Endothelial cell of umbilical vein (primary cell): ENCODE data around the gene GJB2. TPM values are rescaled to one million over a fixed set of nuclear protein-coding genes. Genes with fewer than 3 reads are reported as not detected.

Experiments used
- BruUV-seq: library from RNA; stranded (reverse); fragments of 400-500 nt; replicated peaks from 2 replicates; lab custom pipeline; 2021; lab: Mats Ljungman, UMichigan
- CTCF ChIA-PET: fragments of 300-600, 350-600 bp; sonication (Branson Sonifier 250); formaldehyde crosslinking; loops from one replicate; lab custom pipeline; 2021; ENCODE audit warnings: antibody characterized with exemption, inconsistent platforms; lab: Charles Lee
- POLR2A ChIA-PET: fragments of 300-600, 350-600 bp; sonication (Branson Sonifier 250); formaldehyde crosslinking; loops from one replicate; lab custom pipeline; 2021; ENCODE audit warnings: antibody characterized with exemption, inconsistent platforms; lab: Charles Lee
- DNase-seq: peaks from one replicate; pipeline ENCODE4 v3.0.0-alpha.2; 2011; ENCODE audit warnings: low read depth, low spot score
- FAIRE-seq: peaks from 2 replicates; lab custom pipeline; 2011; peaks lifted over from hg19 to GRCh38; lab: Jason Lieb, UNC
- H2AFZ ChIP-seq: 2 replicates; pipeline ENCODE4 v1.6.0; 2012; ENCODE audit warnings: low read depth, low read length, control low read depth, inconsistent platforms
- H3K27ac ChIP-seq: 2 replicates; pipeline ENCODE4 v1.5.1; 2011; ENCODE audit warnings: low read depth, mild to moderate bottlenecking, control low read depth, low read length, moderate library complexity; ENCODE audit not compliant: insufficient read depth
- H3K27me3 ChIP-seq, 2 experiments: 2 replicates each; pipeline versions ENCODE4 v1.6.0 to v1.6.1; 2011; ENCODE audit warnings: low read length in 2 of 2, mixed read lengths in 1 of 2; ENCODE audit not compliant: control insufficient read depth in 2 of 2, insufficient read depth in 2 of 2
- H3K36me3 ChIP-seq, 2 experiments: 2 replicates in 1 of 2; 3 replicates in 1 of 2; pipeline ENCODE4 v1.5.1; 2011; ENCODE audit warnings: low read length in 2 of 2, mild to moderate bottlenecking in 1 of 2, moderate library complexity in 1 of 2; ENCODE audit not compliant: control insufficient read depth in 2 of 2, insufficient read depth in 2 of 2; ENCODE audit errors: extremely low read depth in 1 of 2
- H3K4me1 ChIP-seq: 3 replicates; pipeline ENCODE4 v1.5.1; 2011; ENCODE audit warnings: mild to moderate bottlenecking, low read length; ENCODE audit not compliant: control insufficient read depth, insufficient read depth; ENCODE audit errors: extremely low read depth
- H3K4me2 ChIP-seq: 2 replicates; pipeline ENCODE4 v1.6.1; 2011; ENCODE audit warnings: low read length, control low read depth, mixed read lengths; ENCODE audit not compliant: insufficient read depth
- H3K4me3 ChIP-seq, 3 experiments: fragments of 200-600 bp in 1 of 3; sonication (generic), shearing (Covaris generic) in 1 of 3; replicated peaks in 1 of 3; 2 replicates each; pipeline ENCODE4 v1.5.1; 2011 to 2016; ENCODE audit warnings: control low read depth in 3 of 3, low read length in 3 of 3, mild to moderate bottlenecking in 2 of 3, inconsistent platforms in 1 of 3, low read depth in 1 of 3, moderate library complexity in 1 of 3; ENCODE audit not compliant: insufficient read depth in 1 of 3
- H3K79me2 ChIP-seq: 2 replicates; pipeline ENCODE4 v1.6.0; 2012; ENCODE audit warnings: low read length, inconsistent platforms; ENCODE audit not compliant: control insufficient read depth, insufficient read depth
- H3K9ac ChIP-seq: replicated peaks from 2 replicates; pipeline ENCODE3; 2011; ENCODE audit warnings: low read length, control low read depth; ENCODE audit not compliant: insufficient read depth; ENCODE audit errors: extremely low read depth
- H3K9me1 ChIP-seq: replicated peaks from 3 replicates; pipeline ENCODE4 v1.6.0; 2011; ENCODE audit warnings: mild to moderate bottlenecking, low read length; ENCODE audit not compliant: control insufficient read depth, insufficient read depth; ENCODE audit errors: extremely low read depth
- H3K9me3 ChIP-seq: replicated peaks from 2 replicates; pipeline ENCODE4 v1.5.1; 2012; ENCODE audit warnings: low read length, inconsistent platforms; ENCODE audit not compliant: control insufficient read depth, insufficient read depth
- H4K20me1 ChIP-seq: replicated peaks from 2 replicates; pipeline ENCODE3; 2011; ENCODE audit warnings: mild to moderate bottlenecking, low read length; ENCODE audit not compliant: control insufficient read depth, insufficient read depth; ENCODE audit errors: extremely low read depth
- CTCF ChIP-seq, 2 donors: IDR thresholded peaks; 1 replicate in 1 of 2; 2 replicates in 1 of 2; pipeline ENCODE4 v1.5.1; 2011; ENCODE audit warnings: low read length in 2 of 2, mild to moderate bottlenecking in 2 of 2, moderate library complexity in 2 of 2, control low read depth in 1 of 2, inconsistent platforms in 1 of 2, low read depth in 1 of 2; ENCODE audit not compliant: insufficient read depth in 1 of 2; ENCODE audit errors: extremely low read depth in 1 of 2
- EZH2 ChIP-seq: IDR thresholded peaks from 2 replicates; pipeline ENCODE4 v1.6.1; 2012; ENCODE audit warnings: borderline replicate concordance, low read depth, mild to moderate bottlenecking, moderate library complexity, low read length, inconsistent platforms; ENCODE audit not compliant: severe bottlenecking
- GATA2 ChIP-seq: IDR thresholded peaks from 2 replicates; pipeline ENCODE4 v1.7.0; 2011; ENCODE audit warnings: low read depth, mild to moderate bottlenecking, moderate library complexity, mixed read lengths, low read length; ENCODE audit not compliant: insufficient read length, insufficient read depth
- MYC ChIP-seq: IDR thresholded peaks from one replicate; pipeline ENCODE4 v1.6.1; 2011; ENCODE audit warnings: mild to moderate bottlenecking, low read depth, low read length
- POLR2A ChIP-seq: IDR thresholded peaks from 2 replicates; pipeline ENCODE4 v1.6.1; 2012; ENCODE audit warnings: low read depth, mild to moderate bottlenecking, control low read depth, low read length
- POLR2AphosphoS5 ChIP-seq: IDR thresholded peaks from 2 replicates; pipeline ENCODE4 v1.6.1; 2012; ENCODE audit warnings: low read depth, mild to moderate bottlenecking, control low read depth, low read length, moderate library complexity; ENCODE audit not compliant: insufficient read depth
- dilution Hi-C: fragments of 300-500 bp; cut with MboI; formaldehyde crosslinking; loops from one replicate; pipeline ENCODE4 v1.15.0; 2019; ENCODE audit warnings: low sequenced_read_pairs; ENCODE audit not compliant: extremely low pct_ligation_motif_present
- intact Hi-C: fragments of 100-400 bp; cut with micrococcal nuclease; formaldehyde crosslinking; loops from one replicate; pipeline ENCODE4 v1.10.0; 2022
- polyA plus RNA-seq, 4 experiments: library from polyadenylated mRNA; depleted of rRNA in 3 of 4; stranded (reverse) in 3 of 4; unstranded in 1 of 4; fragments of >200 nt; gene quantifications; 2 replicates each; pipeline versions ENCODE4 v1.2.1 to v1.2.3, GENCODE V29; 2011 to 2012; ENCODE audit warnings: missing spikeins in 1 of 4
- total RNA-seq: library from RNA; stranded (reverse); gene quantifications from 2 replicates; pipeline ENCODE4 v1.2.3, GENCODE V29; 2021

Gene GJB2
- total and polyA plus RNA-seq, 2 donors (not counting 3 experiments of a cell fraction or from before 2014, with no cell fraction given) = not detected

GRCh38 chr13:20198781-20199180, 6.0 kb upstream of the GJB2 start:
- DNase-seq = no peak
- CTCF ChIA-PET = interaction anchor here (0.7 to 5.1 kb wide), 2 partner anchors 294 to 727 kb away, joined by 3 to 109 read pairs; no protein-coding TSS in a partner anchor
- Histone ChIP-seq H3K27ac (no peak overlapping the region), H3K9ac (no peak overlapping the region), H3K4me1 (no peaks in the 10 kb centered on the region), H3K36me3 (no peaks in the 10 kb centered on the region), H3K79me2 (no peaks in the 10 kb centered on the region), H2AFZ (no peak overlapping the region), H3K9me3 (no peaks in the 10 kb centered on the region), H3K9me1 (no peaks in the 10 kb centered on the region), H3K4me2 (no peak overlapping the region), H3K27me3 (peaks cover 46 to 63% of the 10 kb centered on the region in 2 experiments), H4K20me1 (no peaks in the 10 kb centered on the region), H3K4me3 (no peak overlapping the region)
- POLR2A ChIA-PET = no interaction called here
- FAIRE-seq = no peak
- no TSS peak for BruUV-seq
- dilution Hi-C loops (no loop called here), intact Hi-C loops (loop anchor here (2.0 to 5.0 kb wide), 2 partner anchors 18 to 729 kb away; no protein-coding TSS in a partner anchor)
- TF ChIP-seq POLR2A (no peak), CTCF (IDR thresholded peaks at IDR 0.05; ENCODE audit: extremely low read depth in 1 of 2, insufficient read depth in 1 of 2, low read depth in 1 of 2, low read length in 2 of 2) (no peak), EZH2 (no peak), MYC (no peak), POLR2AphosphoS5 (no peak)

- TF ChIP-seq CTCF (IDR thresholded peaks at IDR 0.05; ENCODE audit: extremely low read depth in 1 of 2, insufficient read depth in 1 of 2, low read depth in 1 of 2, low read length in 2 of 2) = peak; percentile 64 to 75
- TF ChIP-seq GATA2 = no peak
- no peak for TF ChIP-seq POLR2A
- Histone ChIP-seq H3K27ac (no peak overlapping the region), H3K4me2 (no peak overlapping the region), H3K27me3 (peaks cover 45 to 68% of the 10 kb centered on the region in 2 experiments), H3K4me1 (no peaks in the 10 kb centered on the region), H2AFZ (no peak overlapping the region), H3K36me3 (no peaks in the 10 kb centered on the region), H4K20me1 (no peaks in the 10 kb centered on the region), H3K9me1 (no peaks in the 10 kb centered on the region), H3K4me3 (no peak overlapping the region), H3K9ac (no peak overlapping the region), H3K79me2 (no peaks in the 10 kb centered on the region), H3K9me3 (no peaks in the 10 kb centered on the region)
- ChIA-PET CTCF (interaction anchor here (0.6 to 5.1 kb wide), 48 partner anchors 8 to 934 kb away, joined by 3 to 109 read pairs (median 4); partner anchors contain the start of gene IL17D), POLR2A (interaction anchor here (0.7 kb wide), 2 partner anchors 100 to 1476 kb away, joined by 4 to 6 read pairs; no protein-coding TSS in a partner anchor)
- no TSS peak for BruUV-seq
- dilution Hi-C loops = no loop called here
- peak; percentile 54 for DNase-seq
- peak; percentile 77 for FAIRE-seq
- intact Hi-C loops = loop anchor here (1.0 to 5.0 kb wide), 2 partner anchors 292 to 730 kb away; no protein-coding TSS in a partner anchor
Measured at GRCh38 chr13:20197361-20197834, 4.7 kb upstream of the GJB2 start.
